Measurements from ENCODE around the gene MTG2. TPM values are rescaled to one million over a fixed set of nuclear protein-coding genes. Genes with fewer than 3 reads are reported as not detected.

The MTG2 gene
- total RNA-seq, 1 donor from 2014 or later, result 43.0 TPM

- Mint-ChIP-seq H3K4me3 (no peak overlapping the region), H3K9me3 (no peaks in the 10 kb centered on the region), H3K36me3 (ENCODE audit: low read depth) (peaks cover 29% of the 10 kb centered on the region), H3K27me3 (no peaks in the 10 kb centered on the region), H3K27ac (no peak overlapping the region), H3K4me1 (no peaks in the 10 kb centered on the region)
- DNase-seq, result no peak
- intact Hi-C loops (cut with micrococcal nuclease), result no loop called here
Measured at GRCh38 chr20:62203378-62204030, 20.7 kb downstream of the MTG2 start.

GRCh38 chr20:62205618-62206387 lies 23.0 kb downstream of the MTG2 start:
- H3K9me3 Mint-ChIP-seq, result no peaks in the 10 kb centered on the region
- H3K36me3 Mint-ChIP-seq (ENCODE audit: low read depth), result peaks cover 10% of the 10 kb centered on the region
- H3K4me3 Mint-ChIP-seq, result no peak overlapping the region
- H3K27ac Mint-ChIP-seq, result no peak overlapping the region
- DNase-seq, result no peak
- no peaks in the 10 kb centered on the region for H3K4me1 Mint-ChIP-seq
- no peaks in the 10 kb centered on the region for H3K27me3 Mint-ChIP-seq
- intact Hi-C loops (cut with micrococcal nuclease), result no loop called here

DNA sequence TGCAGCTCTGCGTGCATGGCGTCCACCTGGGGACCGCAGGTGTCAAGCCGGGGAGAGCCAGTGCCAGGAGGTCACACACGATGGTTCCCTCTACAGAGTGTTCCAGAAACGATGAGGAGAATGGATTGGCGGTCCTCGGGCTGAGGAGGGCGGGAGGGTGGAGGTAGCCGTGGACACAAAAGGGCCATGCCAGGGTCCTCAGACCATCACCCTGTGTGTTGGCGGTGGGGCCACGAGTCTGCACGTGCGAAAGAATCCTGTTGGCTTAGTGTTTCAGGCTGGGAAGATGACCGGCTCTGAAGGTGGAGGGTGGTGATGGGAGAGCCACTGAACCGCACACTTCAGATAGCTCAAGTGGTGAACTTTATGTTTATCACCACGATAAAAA lies 23.6 kb downstream of the MTG2 start:
- Mint-ChIP-seq H3K27ac (no peak overlapping the region), H3K4me1 (no peaks in the 10 kb centered on the region), H3K4me3 (no peak overlapping the region), H3K9me3 (no peaks in the 10 kb centered on the region), H3K27me3 (no peaks in the 10 kb centered on the region), H3K36me3 (ENCODE audit: low read depth) (peaks cover 8% of the 10 kb centered on the region)
- no peak for DNase-seq
- intact Hi-C loops (cut with micrococcal nuclease), result no loop called here

DNA sequence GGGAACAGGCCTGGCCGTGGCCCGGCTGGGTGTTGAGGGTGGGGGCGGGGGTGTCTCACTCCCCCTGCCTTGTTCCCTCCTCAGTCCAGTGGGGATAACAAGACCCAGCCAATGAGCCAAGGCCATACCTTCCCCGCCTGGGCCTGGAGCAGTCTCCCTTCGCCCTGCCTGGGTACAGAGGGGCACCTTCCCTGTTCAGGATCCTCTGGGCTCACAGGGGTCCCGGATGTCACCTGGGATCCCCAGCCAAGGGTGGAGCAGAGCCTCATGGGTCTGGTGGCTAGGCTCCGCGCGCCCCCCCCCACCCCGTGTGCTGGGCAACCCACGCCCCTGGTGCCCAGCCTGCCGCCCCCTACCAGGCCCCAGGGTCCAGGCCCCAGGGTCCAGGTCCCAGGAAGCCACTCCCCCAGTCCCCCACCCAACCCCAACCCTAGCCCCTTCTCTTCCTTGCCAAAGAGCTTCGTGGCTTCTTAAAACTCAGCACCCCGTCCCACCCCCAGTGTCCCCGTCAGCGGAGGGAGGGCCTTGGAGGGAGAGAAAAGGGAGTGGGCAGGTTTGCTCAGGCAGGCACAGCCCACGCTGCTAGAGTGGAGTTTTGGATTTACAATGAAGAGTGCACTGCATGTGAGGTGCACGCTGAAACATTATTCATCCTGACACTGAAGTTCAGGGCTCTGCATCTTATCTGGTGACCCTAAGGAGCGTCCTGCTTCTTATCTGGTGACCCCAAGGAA lies 25.4 kb downstream of the MTG2 start:
- Mint-ChIP-seq H3K27ac (no peak overlapping the region), H3K4me1 (no peaks in the 10 kb centered on the region)

DNA sequence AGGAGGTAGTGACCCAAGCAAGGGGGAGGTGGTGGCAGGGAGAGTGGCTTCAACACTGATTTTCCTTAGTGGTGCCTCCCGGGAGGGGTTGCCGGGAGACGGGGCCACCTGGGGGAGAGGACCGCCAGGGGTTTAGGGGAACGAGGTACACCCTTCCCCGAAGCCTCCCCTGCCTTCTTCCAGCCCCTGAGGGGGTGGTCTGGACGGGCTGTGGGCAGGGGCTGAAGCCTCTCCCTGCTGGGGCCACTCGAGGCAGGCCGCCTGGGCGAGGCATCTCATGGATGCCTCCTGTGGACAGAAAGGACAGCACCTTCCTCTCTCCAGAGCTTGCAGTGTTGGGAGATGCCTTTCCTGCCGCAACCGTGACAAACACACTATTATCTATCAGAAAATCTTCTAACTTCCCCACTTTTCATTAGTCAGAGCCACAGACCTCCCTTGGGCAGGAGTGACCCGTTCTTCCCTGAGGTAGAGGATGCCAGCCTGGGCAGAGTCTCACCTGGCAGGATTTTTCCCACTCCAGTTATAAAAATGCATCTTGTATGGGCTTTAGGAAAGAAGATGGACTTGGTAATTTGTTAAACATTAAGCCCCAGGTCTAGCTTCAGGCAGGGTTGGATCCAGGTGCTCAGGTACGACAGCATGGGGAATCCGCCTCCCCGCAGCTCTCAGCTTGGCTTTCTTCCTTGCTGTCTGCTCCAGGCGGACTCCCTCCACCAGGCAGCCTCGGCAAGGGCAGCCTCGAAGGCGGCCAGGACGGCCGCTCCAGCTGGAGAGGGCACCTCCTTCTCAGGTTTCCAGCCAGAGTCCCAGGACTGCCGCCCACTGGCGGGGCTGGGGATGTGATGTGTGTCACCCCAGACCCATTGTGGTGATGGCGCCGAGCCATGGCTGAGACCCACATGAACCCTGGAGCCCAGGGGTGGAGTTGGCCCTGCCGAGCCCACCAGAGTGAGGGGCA lies 26.2 kb downstream of the MTG2 start:
- no peaks in the 10 kb centered on the region for H3K27me3 Mint-ChIP-seq
- H3K27ac Mint-ChIP-seq, result no peak overlapping the region
- intact Hi-C loops (cut with micrococcal nuclease), result no loop called here
- H3K9me3 Mint-ChIP-seq, result no peaks in the 10 kb centered on the region
- H3K4me3 Mint-ChIP-seq, result no peak overlapping the region
- H3K36me3 Mint-ChIP-seq (ENCODE audit: low read depth), result no peaks in the 10 kb centered on the region
- H3K4me1 Mint-ChIP-seq, result no peaks in the 10 kb centered on the region
- DNase-seq, result no peak

More for the DNA sequence above, 25.4 kb downstream of the MTG2 start:
- no peak for DNase-seq
- H3K9me3 Mint-ChIP-seq, result no peaks in the 10 kb centered on the region
- H3K27me3 Mint-ChIP-seq, result no peaks in the 10 kb centered on the region
- no peak overlapping the region for H3K4me3 Mint-ChIP-seq
- intact Hi-C loops (cut with micrococcal nuclease), result no loop called here
- H3K36me3 Mint-ChIP-seq (ENCODE audit: low read depth), result peaks cover 4% of the 10 kb centered on the region

- Mint-ChIP-seq H3K4me1 (no peaks in the 10 kb centered on the region), H3K27ac (no peak overlapping the region), H3K4me3 (no peak overlapping the region), H3K9me3 (no peaks in the 10 kb centered on the region), H3K27me3 (no peaks in the 10 kb centered on the region), H3K36me3 (ENCODE audit: low read depth) (no peaks in the 10 kb centered on the region)
- no peak for DNase-seq
- intact Hi-C loops (cut with micrococcal nuclease), result no loop called here
Measured at GRCh38 chr20:62209850-62210495, 27.1 kb downstream of the MTG2 start.

DNA sequence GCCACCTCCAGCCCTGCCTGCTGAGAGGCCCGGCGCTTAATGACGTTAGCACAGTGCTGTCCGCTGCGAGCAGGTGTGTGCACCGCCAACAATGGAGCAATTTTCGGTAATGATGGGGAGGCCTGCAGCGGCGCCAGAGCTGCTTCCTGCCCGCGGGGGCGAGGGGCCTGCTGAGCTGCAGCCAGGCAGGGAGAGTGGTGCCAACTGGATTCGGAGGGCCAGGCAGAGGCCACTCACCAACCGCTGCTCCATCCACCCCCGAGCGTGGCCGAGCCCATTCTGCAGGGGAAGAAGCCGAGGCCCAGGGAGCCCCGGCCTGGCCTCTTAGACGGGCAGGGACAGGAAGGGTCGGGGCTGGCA lies 27.6 kb downstream of the MTG2 start:
- H3K27ac Mint-ChIP-seq, result no peak overlapping the region
- intact Hi-C loops (cut with micrococcal nuclease), result no loop called here
- no peak overlapping the region for H3K4me3 Mint-ChIP-seq
- H3K9me3 Mint-ChIP-seq, result no peaks in the 10 kb centered on the region
- no peaks in the 10 kb centered on the region for H3K36me3 Mint-ChIP-seq (ENCODE audit: low read depth)
- no peaks in the 10 kb centered on the region for H3K27me3 Mint-ChIP-seq
- DNase-seq, result no peak
- H3K4me1 Mint-ChIP-seq, result no peaks in the 10 kb centered on the region

GRCh38 chr20:62211216-62211615 lies 28.4 kb downstream of the MTG2 start:
- Mint-ChIP-seq H3K36me3 (ENCODE audit: low read depth) (no peaks in the 10 kb centered on the region), H3K4me3 (no peak overlapping the region), H3K27ac (no peak overlapping the region), H3K4me1 (no peaks in the 10 kb centered on the region), H3K27me3 (no peaks in the 10 kb centered on the region), H3K9me3 (no peaks in the 10 kb centered on the region)
- intact Hi-C loops (cut with micrococcal nuclease), result no loop called here
- DNase-seq, result no peak

- Mint-ChIP-seq H3K4me1 (no peaks in the 10 kb centered on the region), H3K4me3 (no peak overlapping the region), H3K9me3 (no peaks in the 10 kb centered on the region), H3K27ac (no peak overlapping the region), H3K36me3 (ENCODE audit: low read depth) (no peaks in the 10 kb centered on the region), H3K27me3 (no peaks in the 10 kb centered on the region)
- no peak for DNase-seq
- intact Hi-C loops (cut with micrococcal nuclease), result no loop called here
Measured at GRCh38 chr20:62211769-62212288, 29.0 kb downstream of the MTG2 start.

DNA sequence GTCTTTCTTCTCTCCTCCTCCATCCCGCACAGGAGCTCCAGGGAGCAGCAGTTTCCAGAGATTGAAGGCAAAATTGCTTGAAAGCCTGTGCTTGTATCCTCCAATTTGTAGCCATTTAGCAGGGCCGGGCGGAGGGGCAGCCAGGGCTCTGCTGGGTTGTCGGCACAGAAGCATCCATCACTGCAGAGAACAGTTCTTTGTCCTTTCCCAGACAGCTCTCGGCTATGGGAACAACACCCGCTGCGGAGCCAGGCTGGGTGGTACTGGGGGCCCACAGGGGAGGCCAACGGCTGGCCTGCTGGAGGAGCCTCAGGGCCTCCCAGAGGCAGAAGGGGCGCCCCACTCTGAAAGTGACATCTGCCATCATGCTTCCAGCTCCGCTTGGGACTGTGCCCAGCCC lies 29.5 kb downstream of the MTG2 start:
- intact Hi-C loops (cut with micrococcal nuclease), result no loop called here
- no peaks in the 10 kb centered on the region for H3K9me3 Mint-ChIP-seq
- peaks cover 2% of the 10 kb centered on the region for H3K27me3 Mint-ChIP-seq
- H3K4me1 Mint-ChIP-seq, result no peaks in the 10 kb centered on the region
- H3K4me3 Mint-ChIP-seq, result no peak overlapping the region
- H3K27ac Mint-ChIP-seq, result no peak overlapping the region
- no peaks in the 10 kb centered on the region for H3K36me3 Mint-ChIP-seq (ENCODE audit: low read depth)
- no peak for DNase-seq

DNA sequence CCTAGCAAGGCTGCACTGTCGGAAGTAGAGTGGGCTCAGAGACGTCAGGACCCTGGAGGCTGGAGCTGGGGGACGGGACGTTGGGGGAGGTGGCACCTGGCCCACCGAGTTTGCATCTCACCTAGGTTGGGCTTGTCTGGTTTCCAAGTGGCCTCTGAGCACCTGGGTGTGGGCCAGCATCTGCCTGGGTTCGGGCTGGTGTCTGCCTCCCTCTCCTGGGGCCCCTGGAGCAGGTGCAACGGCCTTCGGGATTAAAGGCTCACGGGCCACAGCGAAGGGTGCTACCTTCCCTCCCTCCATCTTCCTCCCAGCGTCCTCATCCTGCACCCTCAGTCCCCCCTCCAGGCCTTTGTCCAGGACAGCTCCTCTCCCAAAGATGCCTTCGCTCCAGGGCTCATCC lies 31.2 kb downstream of the MTG2 start:
- Mint-ChIP-seq H3K4me1 (no peaks in the 10 kb centered on the region), H3K27ac (no peak overlapping the region), H3K4me3 (no peak overlapping the region), H3K9me3 (no peaks in the 10 kb centered on the region), H3K36me3 (ENCODE audit: low read depth) (no peaks in the 10 kb centered on the region), H3K27me3 (peaks cover 11% of the 10 kb centered on the region)
- intact Hi-C loops (cut with micrococcal nuclease), result no loop called here
- DNase-seq, result no peak

DNA sequence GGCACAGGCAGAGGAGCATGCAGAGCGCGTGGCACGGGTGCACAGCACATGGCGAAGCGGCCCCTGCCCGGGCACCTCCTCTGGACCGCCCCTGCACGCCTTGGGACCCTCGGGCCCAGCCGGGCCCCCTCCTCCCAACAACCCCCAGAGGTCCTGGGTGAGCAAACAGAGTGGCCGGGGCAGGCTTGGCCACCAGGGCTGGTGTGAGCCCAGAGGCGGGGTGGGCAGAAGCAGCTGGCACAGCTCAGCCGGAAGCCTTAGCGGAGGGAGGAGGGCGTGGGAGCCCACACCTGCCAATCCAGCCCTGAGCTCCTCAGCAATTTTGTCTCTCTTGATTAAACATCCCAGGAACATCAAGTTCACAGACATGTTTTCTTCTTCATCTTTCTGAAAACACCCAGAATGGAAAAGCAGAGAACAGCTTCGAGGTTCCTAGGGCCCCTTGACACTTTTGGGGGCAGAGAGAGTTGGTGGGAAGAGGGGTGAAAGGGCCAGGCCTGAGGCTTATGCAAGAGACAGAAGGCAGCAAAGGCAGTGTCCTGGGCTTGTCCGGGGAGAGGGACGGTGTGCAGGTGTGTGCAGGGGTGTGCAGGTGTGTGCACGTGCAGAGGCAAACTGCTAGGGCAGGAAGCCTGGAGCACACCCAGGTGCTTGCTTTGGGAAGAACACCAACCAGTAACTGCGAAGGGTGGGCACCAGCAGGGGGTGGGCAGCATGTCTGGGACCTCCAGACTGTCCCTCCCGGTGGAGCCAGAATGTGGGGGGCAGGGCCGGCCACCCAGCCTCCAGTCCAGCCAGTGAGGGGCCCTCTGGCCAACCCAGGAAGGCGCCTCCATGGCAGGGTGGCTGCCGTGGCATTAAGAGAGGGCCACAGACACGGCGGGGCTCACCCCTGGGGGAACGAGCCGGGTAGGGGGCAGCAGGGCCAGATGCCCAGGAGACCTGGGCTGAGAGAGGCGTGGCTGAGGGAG lies 32.5 kb downstream of the MTG2 start:
- H3K36me3 Mint-ChIP-seq (ENCODE audit: low read depth), result no peaks in the 10 kb centered on the region
- no peak overlapping the region for H3K4me3 Mint-ChIP-seq
- H3K27ac Mint-ChIP-seq, result no peak overlapping the region
- H3K27me3 Mint-ChIP-seq, result peaks cover 14% of the 10 kb centered on the region
- H3K4me1 Mint-ChIP-seq, result no peaks in the 10 kb centered on the region
- intact Hi-C loops (cut with micrococcal nuclease), result no loop called here
- no peaks in the 10 kb centered on the region for H3K9me3 Mint-ChIP-seq
- no peak for DNase-seq
